Right forelimb (tissue), 1 donor: Measurements from ENCODE around the gene BABAM1.
A peak's percentile ranks its signal among the peaks of the same experiment; 100 is the strongest.

Experiments
- DNase-seq: peaks from one replicate; pipeline ENCODE4 v3.0.0-alpha.2; 2018

The BABAM1 gene

DNA sequence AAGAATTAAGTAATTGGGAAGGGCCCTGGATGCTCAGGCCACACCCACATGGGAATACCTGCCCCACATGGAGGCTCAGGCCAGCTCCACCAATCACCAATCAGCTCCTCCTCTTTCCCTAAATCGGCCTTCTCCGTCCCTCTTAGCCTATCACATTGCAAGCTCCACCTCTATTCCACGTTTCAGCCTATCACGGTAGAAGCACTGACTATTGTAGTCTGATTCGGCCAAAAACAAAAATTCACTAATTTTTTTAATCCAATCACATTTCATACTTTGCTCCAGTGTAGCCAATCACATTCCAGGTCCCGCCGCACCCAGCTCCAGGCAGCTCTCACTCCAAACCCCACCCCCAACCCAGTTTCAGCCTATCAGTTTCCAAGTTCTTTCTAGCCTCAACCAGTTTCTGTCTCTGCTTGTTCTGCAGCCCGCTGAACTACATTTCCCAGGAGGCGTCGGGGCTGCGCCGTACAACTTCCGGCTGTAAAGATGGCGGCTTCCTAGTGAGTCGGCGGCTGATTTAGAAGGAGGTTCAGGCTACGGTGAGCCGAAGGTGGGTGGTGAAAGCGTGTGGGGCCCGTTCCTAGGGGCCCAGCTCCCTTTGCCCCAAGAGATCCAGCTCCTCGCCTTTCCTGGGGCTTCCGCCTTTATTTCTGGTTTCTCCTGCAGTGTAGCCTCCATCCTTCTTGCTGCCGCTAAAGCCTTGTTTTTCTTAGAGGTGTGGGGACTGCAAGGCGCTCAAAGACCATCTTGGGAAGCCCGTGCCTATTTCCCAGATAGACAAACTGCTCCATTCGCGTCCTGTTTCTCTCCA is at the start of gene BABAM1:
BABAM1 (plus strand) TSS at position 469 of the 814 bp plus-strand sequence. CDS start 1,364 bp downstream, outside the sequence.
- DNase-seq = peak; percentile 97

DNA sequence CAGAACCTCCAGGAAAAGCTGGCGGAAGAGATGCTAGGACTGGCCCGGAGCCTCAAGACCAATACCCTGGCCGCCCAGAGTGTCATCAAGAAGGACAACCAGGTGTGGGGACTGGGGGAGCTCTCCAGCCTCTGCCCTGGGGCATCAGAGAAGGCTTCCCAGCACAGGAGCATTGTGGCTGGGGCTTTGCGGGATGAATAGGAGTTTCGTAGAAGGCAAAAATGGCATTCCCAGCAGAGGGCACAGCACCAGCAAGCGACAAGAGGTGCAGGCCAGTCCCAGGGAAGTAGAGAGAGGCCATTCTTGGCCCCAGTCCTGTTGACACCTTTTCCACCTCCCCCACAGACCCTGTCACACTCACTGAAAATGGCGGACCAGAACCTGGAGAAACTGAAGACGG is 48.0 kb upstream of the BABAM1 start:
- no peak for DNase-seq

DNA sequence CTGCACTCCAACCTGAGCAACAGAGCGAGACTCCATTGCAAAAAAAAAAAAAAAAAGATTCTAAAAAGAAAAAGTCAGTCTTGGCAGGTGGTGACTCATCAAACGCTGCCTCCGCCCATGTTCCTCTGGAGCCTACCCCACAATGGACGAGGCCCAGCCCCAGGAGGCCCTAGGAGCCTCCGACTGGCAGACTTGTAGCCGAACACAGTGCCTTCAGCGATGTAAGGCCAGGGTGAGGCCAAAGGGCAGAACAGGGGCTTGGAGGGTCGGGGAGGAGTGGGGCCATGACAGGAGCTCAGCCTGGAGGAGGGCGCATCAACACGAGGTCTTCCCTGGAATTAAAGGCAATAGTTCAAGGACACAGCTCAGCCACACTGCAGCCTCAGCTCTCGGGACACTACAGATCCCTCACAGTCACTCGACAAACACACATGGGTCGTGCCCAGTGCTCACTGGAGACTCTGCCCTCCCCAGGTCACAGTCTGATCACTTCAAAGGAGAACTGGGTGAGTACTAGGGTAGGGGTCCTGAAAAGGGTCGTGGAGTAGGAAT is 47.0 kb upstream of the BABAM1 start:
- peak; percentile 42 for DNase-seq

DNA sequence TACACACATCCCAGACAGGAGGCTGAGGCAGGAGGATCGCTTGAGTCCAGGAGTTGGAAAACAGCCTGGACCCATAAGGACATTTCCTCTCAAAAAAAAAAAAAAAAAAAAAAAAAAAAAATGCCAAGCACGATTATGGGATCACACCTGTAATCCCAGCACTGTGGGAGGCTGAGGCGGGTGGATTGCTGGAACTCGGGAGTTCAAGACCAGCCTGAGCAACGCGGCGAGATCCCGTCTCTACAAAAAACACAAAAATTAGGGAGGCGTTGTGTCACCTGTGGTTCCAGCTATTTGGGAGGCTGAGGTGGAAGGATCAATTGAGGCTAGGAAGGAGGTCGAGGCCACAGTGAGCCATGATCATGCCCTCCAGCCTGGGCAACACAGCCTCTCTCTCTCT is 42.2 kb upstream of the BABAM1 start:
- no peak for DNase-seq

DNA sequence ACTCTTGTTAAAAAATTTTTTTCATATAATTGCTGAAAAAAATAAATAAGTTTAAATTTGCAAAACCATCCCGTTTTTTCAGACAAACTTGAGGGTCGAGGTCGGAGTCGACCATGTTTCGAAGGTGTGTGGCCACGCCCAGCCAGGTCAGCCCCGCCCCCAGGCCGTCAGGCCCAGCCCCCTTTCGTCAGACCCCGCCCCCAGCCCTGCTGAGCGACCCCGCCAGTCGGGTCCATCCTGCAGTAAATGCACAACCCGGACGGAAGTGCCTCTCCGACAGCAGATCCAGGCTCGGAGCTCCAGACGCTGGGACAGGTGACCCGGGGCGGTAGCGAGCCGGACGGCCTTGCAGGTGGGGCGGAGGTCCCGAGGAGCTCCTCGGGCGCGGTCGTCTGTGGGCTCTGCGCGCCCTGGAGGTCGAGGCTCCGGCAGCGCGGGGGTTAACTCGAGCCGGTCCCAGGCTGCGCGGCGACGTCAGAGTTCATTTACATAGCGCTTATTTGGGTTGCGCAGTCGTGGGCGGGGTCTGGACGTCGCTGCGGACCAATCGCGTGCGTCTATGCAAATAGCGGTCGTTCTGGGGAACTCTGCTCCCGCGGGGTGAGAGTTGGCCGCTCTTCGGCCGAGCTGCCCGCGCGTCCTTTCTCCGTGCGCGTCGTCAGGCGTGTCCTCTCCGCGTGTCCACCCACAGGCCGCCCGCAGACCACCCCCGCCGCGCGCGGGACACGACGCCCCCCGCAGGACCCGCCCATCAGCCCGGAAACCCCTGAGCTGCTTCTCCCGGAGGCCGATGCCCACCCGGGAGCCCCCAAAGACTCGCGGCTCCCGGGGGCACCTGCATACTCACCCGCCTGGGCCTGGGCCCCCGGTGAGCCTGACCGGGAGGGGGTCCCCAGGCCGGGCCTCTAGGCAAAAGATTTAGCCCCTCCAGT is 41.0 kb upstream of the BABAM1 start, which contains the start of gene OCEL1:
OCEL1 (plus strand) TSS at position 225 of the 932 bp plus-strand sequence; CDS start at position 247, 22 bp downstream.
- DNase-seq = peak; percentile 97

DNA sequence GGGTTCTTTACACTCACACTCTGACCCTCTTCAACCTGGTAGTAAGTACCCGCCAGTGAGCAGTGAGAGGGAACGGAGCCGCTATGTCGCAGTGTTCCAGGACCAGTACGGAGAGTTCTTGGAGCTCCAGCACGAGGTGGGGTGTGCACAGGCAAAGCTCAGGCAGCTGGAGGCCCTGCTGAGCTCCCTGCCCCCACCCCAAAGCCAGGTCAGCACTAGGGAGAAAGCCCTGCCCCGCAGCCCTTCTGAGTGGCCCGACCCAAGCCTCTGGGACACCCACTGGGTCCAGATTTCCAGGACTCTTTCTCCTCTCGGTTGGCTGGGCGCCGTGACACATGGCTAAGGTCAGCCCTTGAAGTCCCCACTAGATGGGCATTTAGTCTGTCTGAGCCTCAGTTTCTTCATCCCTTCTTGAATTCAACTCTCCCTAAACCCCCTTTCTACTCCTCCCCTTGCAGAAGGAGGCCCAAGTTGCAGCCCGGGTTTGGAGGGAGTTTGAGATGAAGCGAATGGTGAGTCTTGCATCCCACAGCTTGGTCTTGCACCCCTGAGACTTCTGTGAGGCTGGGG is 39.4 kb upstream of the BABAM1 start:
- DNase-seq = no peak

DNA sequence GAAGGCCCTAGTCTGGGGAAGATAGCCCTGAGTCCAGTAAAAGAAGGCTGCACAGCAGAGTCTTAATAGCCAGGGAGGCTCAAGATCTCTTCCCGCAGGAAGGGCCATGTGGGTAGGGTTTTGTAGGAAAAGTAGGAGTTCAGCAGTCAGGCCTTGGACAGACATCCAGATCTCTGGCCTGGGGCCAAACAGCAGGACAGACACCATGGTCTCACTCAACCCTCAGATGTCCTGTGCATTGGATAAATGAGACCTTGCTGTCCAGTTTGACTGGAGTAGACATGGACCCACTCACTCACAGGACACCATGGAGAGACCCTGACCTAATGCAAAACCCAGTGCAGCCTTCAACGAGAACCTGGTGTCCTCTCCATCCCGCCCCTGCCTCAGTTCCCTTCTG is 37.4 kb upstream of the BABAM1 start:
- DNase-seq = no peak

DNA sequence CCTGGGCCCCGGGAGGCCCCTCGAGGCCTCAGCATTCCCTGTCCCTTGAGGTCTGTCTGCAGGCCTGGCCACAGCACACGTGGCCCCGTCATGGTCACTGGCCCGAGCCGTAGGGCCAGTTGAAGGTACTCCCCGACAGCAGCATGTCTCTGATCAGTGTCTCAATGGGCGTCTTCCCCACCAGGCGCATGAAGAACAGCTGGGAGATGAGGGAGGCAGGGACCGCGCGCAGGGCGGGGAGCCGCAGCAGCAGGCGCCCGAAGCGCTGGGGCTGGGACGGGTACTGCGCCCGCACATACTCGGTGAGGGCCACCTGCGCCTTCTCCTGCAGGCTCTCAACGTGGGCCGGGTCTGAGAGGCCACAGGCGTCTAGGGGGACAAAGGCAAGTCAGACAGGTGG is 35.0 kb upstream of the BABAM1 start:
- DNase-seq = no peak

DNA sequence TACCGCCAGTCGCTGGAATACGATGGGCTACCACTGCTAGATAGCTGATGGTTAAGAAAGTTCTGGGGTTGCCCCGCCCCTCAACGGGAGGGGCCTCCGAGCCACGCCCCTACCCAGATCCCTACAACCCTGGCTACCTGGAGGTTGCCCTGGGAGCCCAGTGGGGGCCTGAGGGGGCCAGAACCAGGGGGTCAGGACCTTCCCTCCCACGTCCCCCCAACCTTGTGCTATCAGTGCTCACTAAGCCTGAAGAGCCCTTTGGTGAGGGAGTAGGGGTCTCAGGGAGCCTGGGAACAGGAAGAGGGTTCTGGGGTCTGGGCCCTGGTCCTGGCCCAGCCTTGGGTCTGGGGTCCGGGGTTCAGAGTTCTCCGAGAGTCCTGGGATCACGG is 32.3 kb upstream of the BABAM1 start:
- DNase-seq = no peak

DNA sequence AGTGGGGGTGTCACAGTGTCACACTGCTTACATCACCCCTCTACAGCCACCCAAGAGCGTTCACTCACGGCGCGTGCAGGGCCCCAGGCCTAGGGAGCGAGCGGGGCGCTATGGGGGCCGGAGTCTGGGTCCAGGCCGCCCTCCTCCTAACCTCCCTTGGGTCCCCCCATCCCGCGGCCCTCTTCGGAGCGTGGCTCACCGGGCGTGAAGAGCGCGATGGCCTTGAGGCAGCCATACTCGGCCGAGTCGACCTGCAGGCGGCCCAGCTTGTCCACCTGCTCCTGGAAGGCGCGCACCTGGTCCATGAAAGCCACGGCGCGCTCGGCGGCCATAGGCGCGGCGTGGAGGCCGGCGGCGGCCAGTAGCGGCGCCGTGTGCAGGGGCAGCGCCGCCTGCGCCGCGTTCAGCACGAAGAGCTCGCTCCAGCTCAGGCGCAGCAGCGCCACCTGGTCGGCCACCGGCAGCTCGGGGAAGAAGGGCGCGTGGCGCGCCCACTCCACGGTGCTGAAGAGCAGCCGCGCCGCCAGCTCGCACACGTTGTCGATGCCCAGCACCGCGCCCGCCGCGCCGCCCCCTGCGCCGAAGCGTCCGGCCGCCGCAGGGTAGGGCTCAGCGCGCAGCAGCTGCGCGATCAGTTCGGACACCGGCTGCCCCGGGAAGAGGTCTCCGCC is 31.8 kb upstream of the BABAM1 start:
- peak; percentile 81 for DNase-seq

DNA sequence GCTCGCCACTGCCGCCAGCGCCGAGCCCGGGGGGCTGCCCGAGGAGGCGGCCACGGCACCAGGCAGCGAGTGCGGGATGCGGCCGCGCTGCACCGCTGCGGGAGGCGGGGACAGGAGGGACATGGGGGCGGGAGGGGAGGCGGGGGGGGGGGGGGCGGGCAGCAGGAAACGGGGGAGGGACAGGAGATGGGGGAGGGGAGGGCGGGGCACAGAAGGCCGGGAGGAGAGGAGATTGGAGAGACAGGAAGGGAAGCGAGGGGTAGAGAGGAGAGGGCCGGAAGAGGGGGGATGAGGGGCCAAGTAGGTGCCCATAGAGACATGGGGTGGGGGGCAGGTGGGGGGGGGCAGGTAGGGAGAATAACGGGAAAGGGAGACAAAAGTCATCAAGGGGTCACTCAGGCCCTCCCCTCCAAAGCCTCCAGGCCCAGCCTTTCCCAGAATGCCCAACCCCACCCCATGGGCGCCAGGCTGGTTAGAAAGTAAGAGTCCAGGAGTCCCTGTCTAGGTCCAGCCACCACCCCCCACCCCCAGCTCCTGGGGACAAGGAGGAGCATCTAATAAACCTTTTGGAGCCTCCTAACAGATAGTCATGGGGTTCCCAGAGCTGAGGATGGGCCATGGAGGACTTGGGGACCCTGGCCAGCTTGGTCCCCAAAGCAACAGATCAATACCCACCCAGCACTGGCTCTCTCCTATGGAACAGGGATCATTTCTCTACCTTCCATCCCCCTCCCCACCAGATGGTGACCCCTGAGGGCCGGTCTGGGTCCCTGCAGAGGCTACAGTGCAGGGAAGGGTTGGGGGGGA is 31.1 kb upstream of the BABAM1 start:
- no peak for DNase-seq

DNA sequence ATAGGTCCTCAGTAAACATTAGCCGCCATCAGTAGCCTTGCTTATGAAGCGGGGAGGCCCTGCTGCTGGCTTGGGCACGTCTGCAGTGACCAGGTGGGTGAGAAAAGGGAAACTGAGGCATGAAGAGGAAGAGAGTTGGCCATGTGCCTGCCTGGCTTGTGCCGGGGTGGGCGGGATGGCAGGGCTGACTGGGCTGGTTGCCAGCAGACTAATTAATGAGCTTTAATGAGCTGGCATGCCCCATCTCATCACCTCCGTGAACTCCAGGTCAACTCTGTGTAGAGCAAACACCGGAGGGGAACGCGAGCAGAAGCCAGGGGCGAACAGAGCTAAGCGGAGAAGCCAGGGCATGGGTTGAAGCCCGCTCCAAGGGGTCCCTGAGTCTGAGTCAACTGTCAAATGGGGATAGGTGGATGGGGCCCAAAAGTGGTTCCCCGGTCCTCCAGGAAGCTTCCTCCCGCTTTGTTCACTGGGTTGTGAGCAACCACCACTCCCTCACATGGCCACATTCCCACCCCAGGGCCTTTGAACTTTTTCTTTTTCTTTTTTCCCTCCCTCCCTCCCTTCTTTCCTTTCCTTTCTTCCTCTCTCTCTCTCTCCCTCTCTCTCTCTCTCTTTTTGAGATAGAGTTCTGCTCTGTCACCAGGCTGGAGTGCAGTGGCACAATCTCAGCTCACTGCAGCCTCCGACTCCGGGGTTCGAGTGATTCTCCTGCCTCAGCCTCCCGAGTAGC is 30.3 kb upstream of the BABAM1 start:
- no peak for DNase-seq

DNA sequence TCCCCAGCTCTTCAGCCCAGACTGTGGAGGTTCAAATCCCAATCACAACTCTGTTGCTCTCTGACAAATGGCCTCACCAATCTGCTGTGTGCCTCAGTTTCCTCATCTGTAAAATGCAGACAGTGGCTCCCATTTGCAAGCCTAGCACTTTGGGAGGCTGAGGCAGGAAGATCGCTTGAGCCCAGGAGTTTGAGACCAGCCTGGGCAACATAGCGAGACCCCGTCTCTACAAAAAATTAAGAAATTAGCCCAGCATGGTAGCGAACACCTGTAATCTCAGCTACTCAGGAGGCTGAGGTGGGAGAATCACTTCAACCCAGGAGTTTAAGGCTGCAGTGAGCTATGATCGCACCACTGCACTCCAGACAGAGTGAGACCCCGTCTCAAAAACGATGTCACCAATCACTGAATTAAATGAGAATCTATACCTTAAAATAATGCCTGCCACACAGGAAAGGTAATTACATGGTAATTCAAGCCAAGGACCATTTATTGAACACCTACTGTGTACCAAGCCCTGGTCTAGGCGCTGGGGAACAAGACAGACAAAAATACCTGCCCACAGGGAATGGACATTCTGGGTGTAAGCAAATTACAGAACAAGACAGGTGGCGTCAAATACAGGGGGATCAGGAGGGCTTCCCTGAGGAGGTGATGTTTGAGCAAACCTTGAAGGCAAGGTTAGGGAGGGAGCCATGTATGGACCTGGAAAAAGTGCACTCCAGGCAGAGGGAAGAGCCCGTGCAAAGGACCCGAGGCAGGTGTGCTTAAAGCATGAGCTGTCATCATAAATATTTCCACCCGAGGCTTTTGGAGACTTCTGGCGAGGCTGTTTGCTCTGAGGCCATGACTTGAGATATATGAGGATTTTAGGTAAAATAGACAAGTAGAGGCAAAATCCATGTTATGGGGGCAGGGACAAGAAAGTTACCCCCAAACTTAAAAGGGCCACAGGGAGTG is 29.2 kb upstream of the BABAM1 start:
- DNase-seq = no peak

DNA sequence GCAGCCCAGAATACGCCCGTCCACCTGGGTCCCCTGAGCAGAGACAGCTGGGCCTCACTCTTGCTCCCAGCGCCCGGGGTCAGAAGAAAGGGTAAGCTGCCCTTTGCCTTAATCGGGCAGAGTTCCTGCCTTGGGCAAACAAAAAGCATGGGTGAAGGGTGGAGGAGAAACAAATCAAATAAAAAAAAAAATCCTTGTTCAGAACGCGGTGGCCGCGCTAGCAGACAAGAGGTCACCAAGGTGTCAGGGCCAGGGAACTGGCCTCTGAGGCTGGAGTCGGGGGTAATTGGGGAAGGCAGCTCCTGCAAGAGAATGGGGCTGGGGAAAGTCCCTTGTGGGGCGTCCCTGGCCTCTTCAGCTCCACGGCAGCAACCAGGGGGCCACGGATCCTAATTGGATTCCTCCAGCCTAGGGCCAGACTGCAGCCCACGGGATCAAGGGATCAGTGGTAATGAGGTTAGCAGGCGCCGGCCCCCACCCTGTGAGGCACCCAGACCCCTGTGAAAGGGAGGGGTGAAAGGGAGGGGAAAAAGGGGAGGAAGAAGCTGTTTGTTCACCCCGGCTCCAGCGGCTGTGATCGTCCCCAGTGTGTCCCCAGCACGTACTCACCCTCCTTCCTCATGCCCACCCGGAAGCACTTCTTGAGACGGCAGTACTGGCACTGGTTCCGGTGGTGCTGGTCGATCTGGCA is 27.0 kb upstream of the BABAM1 start:
- DNase-seq = no peak

DNA sequence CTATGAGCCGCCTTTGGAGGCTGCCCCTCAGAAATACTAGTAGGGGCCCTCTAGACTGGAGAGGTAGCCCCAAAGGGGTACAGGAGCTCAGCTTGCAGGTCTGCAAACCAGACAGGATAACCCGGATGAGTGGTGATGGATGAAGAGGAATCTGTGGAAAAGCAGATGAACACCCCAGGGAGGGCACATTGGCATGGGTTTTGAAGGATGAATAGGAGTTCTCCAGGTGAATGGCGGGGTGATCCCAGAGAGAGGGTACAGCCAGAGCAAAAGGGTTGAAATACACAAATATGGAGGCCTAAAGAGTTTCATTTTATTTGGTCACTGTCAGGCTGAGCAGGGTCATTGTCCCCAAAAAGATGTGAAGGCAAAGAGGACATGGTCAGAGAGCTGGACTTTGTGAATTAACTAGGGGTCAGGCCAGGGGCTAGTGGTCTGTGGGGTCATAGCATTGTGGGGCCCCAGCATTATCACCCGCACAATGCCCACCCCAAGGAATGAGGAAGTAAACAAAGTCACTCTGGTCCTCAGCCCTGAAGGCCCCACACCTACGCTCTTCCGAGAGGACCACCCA is 26.3 kb upstream of the BABAM1 start:
- DNase-seq = no peak

DNA sequence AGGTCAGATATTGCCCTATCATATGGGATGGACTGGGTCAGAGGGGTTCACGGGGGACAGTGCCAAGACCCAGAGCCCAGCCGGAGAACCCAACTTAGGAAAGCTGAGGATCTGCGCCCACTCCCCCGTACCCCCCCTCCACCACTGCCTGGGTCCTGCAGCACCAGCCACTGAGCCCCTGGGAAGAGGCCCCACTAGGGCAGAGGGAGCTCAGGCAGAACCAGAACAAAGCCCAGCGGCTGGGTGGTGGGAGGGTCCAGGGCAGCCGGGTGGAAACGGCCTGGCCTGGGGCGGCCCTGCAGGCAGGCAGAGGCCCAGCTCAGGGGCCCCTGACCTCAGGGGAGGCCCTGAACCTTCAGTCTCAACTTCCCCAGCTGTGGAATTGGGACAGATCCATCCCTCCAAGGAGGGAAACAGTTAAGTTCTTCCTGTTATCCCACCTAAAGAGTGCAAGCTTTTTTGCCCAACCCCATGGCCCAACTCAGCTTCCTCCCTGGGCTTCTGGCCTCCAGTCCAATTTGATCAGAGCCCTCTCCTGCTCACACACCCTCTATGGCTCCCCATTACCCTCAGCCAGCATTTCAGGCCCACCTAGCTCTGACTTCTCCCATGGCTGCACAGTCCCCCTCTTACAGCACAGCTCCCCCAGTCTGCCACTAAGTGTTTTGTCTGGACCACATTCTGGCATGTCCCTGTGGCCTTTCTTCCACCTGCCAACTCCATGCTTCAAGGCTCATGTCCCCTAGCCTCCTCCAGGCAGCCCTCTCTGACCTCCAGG is 24.6 kb upstream of the BABAM1 start:
- no peak for DNase-seq

DNA sequence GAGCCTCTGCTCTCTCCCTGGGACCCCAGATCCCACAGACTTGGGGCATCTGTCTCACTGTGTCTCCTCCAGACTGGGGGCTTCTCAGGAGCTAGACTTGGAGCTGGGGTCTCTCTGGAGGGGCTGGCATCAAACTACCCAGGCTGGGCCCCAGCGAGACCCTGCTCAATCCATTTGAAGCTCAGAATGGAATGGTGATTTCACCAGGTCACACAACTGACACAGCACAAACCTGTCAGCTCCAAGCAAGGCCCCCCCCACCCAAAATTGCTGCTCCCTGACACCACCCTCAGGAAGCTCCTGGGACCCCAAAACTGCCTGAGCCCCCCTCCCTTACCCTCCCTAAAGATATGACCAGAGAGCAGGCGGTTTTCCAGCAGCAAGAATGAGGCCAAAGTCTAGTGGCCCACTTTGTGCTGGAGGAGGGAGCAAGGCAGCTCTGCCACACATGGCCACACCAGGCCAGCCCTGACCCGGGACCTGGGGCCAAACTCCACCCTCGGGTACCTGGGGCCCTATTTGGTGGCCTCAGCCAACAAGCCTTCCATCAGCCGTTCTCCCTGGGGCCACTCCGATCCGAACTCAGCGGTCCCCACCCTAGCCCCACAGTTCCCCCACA is 23.9 kb upstream of the BABAM1 start:
- DNase-seq = no peak
